ENCODE measurements around the gene CD19.
"Not testable (repeated sequence)": the region's sequence is repeated elsewhere in the genome, so short reads cannot be mapped to it uniquely, and the experiment has no call there.

Gene CD19

DNA sequence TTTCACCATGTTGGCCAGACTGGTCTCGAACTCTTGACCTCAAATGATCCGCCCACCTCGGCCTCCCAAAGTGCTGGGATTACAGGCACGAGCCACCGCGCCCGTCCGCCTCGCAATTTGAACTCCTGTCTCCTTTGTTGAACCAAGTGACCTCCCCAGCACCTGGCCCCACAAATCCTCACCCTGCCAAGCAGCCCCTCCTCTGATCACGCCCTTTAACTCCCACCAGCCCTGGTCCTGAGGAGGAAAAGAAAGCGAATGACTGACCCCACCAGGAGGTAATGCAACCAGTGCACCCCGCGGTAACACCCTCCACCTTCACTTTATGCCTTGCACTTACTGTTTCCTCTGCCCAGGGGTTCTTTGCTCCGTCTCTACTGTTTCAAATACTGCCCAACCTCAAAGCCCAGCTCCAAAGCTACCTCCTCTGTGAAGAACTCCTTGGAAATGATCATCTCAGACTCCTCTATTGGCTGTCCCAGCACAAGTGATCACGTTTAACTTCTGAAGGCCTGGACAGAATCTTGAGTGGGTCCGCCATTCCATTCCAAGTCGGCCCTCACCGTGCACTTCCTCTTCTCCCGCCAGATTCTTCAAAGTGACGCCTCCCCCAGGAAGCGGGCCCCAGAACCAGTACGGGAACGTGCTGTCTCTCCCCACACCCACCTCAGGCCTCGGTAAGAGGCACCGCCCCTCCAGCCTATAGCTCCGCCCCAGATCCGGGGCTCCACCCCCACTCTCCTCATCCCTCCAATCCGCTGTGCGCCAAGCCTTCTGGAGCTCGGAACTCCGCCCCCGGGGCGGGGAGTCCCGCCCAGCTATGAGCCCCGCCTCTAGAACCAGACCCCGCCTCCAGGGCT, 4.4 kb downstream of the CD19 start:
- DNase-seq: peak in 42 of 56 donors; percentile 0 to 70 (median 30)

DNA sequence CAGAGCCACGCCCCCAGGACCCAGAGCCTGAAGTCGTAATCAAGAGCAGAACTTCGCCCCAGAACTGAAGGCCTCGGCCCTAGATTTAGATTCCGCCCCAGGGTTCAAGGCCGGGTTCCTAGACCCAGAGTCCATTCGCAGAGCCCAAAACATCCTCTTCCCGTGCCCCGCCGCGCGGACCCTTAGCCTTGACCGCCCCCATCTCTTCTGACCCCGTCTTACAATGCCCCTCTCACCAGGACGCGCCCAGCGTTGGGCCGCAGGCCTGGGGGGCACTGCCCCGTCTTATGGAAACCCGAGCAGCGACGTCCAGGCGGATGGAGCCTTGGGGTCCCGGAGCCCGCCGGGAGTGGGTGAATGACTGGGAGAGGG, 5.0 kb downstream of the CD19 start:
- DNase-seq: no peak

DNA sequence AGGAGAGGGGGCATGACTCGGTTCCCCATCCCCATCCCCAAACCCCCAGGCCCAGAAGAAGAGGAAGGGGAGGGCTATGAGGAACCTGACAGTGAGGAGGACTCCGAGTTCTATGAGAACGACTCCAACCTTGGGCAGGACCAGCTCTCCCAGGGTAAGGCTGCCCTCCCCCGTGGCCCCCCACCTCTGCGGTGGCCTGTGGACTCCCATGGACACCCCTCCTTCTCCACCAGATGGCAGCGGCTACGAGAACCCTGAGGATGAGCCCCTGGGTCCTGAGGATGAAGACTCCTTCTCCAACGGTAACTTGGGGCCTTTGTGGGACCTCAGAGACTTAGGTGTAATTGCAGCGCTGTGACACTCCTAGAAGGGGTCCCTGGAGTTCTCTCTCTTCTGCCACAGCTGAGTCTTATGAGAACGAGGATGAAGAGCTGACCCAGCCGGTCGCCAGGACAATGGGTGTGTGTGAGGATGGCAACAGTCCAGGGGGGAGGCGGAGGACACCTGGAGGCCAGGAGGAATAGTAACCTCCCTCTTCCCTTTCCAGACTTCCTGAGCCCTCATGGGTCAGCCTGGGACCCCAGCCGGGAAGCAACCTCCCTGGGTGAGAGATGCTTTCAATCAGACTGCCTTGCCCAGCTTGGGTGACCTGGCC, 5.6 kb downstream of the CD19 start:
- DNase-seq: no peak

DNA sequence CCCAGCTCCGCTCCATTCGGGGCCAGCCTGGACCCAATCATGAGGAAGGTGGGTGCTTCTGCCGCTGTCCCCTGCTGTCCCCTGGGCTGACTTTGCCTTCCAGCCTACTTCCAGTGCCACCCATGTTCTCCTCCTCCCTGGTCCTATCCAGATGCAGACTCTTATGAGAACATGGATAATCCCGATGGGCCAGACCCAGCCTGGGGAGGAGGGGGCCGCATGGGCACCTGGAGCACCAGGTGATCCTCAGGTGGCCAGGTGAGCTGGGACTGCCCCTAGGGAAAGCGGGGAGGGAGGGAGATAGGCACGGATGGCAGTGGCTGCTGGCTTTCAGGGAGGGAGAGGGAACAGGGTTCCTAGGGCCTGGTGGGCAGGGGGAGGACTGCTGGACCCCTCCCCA, 7.0 kb downstream of the CD19 start:
- no peak for DNase-seq

DNA sequence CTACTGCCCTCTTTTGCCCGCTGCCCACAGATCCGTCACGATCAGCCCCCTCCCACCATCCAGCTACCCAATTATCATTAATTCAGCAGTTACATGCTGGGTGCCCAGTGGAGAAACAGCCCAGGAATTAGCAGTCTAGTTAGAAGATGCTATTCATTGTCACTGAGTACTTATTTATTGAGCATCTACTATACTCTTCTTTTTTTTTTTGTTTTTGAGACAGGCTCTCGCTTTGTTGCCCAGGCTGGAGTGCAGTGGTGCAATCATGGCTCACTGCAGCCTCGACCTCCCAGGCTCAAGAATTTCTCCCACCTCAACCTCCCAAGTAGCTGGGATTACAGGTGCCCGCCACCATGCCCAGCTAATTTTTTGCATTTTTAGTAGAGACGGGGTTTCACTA, 8.1 kb downstream of the CD19 start:
- DNase-seq: not testable (repeated sequence)

DNA sequence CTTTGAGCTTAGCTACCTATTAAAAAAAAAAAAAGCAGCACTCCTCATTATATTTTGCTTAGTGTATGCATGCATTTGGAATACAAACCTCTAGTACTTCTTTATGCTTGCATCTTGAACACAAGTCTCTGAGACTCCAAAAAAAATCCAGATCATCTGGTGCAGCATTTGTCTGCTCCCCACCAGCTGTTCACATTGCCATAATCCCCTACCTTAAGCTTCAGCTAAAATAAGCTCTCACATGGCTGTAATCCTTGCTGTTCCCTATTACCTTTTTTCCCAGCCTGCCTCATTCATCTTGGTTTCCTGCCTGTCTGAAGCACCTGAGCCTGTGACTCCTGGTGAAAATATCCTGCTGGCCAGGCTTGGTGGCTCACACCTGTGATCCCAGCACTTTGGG, 11.5 kb downstream of the CD19 start:
- no peak for DNase-seq

DNA sequence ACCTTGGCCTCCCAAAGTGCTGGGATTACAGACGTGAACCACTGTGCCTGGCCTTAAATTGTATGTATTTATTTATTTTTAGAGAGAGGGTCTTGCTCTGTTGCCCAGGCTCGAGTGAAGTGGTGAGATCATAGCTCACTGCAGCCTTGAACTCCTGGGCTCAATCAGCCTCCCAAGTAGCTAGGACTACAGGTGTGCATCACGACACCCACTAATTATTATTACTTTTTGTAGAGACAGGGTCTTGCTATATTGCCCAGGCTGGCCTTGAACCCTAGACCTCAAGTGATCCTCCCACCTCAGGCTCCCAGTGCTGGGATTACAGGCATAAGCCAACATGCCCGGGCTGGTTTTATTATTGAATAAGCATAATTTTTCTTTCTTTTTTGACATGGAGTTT, 14.9 kb downstream of the CD19 start:
- DNase-seq: no peak

DNA sequence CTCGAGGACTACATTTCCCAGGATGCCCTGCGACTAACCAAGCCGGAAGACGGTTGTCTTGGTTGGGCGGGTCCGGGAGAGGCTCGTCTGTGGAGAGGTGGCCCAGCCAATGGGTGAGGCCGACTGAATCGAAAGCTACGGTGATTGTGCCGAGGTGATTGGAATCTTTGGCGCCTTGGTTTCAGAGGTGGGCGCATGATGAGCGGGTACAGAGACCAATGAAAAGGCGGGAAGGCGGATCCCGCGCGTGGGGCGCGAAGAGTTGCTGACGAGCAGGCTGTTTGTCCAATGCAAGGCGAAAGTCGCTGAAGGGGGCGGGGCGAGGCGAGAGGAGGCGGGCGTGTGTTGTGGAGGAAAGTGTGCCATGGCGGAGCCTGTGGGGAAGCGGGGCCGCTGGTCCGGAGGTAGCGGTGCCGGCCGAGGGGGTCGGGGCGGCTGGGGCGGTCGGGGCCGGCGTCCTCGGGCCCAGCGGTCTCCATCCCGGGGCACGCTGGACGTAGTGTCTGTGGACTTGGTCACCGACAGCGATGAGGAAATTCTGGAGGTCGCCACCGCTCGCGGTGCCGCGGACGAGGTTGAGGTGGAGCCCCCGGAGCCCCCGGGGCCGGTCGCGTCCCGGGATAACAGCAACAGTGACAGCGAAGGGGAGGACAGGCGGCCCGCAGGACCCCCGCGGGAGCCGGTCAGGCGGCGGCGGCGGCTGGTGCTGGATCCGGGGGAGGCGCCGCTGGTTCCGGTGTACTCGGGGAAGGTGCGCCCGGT, 19.1 kb downstream of the CD19 start, which contains the start of gene NFATC2IP:
TSS of gene NFATC2IP (plus strand) at position 290 of the 762 bp plus-strand sequence. CDS start at position 365, 75 bp downstream.
- peak; percentile 90 to 100 (median 100) for DNase-seq

DNA sequence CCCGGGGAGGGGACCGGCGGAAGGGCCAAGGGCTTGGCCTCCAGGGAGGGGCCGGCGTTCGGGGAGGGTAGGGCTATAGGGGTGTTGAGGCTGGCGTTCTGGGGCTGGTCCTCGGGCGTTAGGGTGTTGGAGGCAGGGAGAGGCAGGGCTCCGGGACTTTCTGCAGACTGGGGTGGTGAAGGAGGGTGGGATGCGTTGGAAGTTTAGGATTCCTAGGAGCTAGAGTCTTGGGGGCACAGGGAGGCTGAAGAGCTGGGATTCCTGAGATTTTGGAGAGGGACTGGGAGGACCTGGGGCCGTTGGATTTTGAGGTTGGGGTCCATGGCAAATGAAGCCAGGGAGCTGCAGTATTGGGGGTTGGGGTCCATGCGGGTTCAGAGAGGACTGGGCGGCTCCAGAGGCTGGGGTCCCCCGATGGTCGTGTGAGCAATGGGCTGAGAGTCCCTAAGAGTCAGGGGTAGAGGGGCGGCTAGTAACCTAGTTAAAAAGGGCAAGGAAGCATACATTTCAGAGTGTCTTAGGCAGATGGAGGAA, 19.7 kb downstream of the CD19 start:
- DNase-seq: peak in 4 of 56 donors; percentile 30 to 44 (median 35)

DNA sequence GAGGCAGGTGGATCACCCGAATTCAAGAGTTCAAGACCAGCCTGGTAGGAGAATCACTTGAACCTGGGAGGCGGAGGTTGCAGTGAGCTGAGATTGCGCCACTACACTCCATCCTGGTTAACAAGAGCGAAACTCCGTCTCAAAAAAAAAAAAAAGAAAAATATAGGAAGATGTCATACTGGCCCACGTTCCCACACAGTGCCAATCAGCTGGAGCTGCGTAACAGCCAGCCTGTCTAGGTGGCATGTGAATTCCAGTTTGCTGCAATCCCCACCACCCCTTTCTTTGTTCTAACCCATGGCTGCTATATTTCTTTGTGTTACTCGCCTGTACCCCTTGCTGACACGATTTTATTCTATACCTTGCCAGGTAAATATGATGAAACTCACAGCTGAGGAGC, 26.4 kb downstream of the CD19 start:
- no peak for DNase-seq

DNA sequence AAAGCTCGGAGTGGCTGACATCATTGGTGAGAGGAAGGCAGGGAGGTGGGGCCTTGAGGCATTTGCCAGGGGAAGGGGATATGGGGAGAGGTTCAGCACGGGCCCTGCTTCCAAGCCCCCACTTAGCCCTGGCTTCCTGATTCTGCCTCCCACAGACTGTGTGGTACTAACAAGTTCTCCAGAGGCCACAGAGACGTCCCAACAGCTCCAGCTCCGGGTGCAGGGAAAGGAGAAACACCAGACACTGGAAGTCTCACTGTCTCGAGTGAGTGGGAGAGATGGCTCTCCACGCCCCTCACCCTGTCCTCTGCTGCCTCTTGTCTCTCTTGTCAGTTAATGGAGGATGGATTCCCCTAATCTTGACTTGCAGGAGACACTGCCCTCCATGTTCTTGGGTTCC, 27.1 kb downstream of the CD19 start:
- DNase-seq: no peak

DNA sequence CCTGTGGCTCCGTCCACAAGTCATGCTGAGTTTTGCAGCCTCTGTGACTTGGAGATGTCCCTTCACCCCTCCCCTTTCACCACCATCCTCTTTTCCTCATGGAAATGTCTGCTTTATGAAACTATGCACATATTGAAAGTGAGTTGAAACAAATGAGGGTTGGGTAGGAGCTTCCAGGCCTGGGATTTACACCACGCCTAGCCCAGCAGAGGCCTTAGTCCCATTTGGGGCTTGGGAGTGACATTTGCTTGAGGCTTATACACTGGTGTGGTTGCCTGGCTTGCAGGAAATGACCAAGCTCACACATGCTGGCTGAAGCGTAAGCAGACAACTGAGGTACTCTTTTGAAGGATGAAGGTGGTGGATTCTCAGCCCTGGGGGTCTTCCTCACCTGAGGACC, 32.3 kb downstream of the CD19 start:
- DNase-seq: no peak

DNA sequence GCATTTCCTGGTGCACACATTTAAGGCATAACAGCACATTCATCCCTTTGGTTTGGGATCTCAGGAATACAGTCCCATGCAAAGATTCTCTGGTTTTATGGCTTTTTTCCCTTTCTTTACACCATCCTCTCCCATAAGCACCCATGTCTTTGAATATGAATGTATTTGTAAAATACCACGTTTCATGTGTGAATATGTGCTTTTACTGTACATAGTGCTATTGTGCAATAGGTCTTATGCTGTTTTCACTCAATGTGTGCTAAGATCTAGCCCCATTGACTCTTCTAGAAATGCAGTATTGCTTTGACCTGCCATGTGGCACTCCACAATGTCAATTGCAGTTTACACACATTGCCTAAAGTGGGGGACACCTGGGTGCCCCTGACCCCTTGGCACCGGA, 32.7 kb downstream of the CD19 start:
- DNase-seq: no peak

DNA sequence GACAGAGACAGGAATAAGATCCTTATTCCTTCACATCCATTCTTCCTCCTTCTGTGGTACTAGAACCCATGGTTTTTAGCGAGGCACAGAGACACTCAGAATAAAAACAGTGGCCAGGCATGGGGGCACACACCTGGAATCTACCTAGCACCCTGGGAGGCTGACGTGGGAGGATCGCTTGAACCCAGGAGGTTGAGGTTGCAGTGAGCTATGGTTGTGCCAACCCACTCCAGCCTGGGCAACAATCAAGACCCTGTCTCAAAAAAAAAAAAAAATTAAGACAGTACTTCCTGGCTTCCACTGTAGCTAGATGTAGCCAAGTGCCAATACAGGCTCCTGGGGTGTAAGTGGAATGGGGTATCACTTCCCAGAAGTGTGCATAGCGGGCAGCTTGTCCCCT, 35.4 kb downstream of the CD19 start:
- no peak for DNase-seq

DNA sequence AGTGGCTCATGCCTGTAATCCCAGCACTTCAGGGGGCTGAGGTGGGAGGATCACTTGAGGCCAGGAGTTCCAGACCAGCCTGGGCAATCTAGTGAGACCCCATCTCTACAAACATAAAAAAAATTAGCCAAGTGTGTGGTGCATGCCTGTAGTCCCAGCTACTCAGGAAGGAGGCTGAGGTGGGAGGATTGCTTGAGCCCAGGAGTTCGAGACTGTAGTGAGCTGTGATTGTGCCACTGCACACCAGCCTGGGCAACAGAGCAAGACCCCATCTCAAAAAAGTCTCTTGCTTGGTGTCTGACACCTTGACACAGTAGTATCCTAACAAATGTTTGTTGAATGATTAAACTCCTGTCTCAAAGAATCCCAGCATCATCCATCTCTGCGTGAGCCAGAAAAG, 37.9 kb downstream of the CD19 start:
- DNase-seq: not testable (repeated sequence)

DNA sequence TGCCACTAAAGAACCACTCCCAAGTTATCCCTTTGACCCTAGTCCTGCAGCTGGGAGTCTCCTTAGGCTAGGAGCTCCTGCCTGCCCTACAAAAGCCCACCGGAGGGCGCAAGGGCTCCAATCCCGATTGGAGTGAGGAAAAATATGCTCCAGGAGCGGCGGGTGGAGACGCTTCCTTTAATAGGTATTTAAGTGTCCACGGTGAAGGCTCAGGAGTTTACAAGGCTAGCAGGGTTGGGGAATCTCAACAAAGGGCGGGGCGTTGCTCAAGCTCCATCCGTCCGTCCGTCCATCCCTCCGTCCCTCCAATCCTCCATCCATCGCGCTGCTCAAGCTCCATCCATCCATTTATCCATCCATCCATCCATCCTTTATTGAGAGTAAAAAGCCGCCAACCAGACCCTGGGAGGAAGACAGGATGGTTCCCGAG, 42.3 kb downstream of the CD19 start:
- DNase-seq: peak in 44 of 56 donors; percentile 10 to 71 (median 46)

DNA sequence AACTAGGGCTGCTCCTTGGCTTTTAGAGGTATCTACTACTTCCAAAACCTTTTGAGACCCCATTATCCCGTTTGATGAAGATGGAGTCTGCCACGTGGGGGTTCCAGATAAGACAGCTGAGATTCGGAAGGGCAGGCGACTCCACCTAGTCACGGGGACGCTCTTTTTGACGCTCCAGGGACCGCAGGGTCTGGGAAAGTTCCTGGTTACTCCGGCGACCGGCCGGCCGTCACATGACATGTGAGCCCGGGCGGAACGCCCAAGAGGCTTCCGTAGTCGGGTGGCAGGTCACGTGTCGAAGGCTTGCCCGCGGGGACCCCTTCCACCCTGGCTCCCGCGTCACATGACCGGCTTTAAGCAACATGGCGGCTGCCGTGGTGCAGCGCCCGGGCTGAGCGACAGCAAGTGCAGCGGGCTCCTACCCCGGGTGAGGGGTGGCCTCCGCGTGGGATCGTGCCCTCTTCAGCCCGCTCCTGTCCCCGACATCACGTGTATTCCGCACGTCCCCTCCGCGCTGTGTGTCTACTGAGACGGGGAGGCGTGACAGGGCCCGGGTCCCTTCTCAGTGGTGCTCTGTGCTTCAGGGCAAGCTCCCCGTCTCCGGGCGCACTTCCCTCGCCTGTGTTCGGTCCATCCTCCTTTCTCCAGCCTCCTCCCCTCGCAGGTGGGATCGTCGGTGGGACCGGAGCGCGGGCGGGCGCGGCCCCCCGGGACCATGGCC, 42.8 kb downstream of the CD19 start, which contains the start of gene SPNS1:
TSS of gene SPNS1 (plus strand) at position 342 of the 721 bp plus-strand sequence. CDS start at position 716, 374 bp downstream.
- DNase-seq: peak; percentile 77 to 100 (median 96)

DNA sequence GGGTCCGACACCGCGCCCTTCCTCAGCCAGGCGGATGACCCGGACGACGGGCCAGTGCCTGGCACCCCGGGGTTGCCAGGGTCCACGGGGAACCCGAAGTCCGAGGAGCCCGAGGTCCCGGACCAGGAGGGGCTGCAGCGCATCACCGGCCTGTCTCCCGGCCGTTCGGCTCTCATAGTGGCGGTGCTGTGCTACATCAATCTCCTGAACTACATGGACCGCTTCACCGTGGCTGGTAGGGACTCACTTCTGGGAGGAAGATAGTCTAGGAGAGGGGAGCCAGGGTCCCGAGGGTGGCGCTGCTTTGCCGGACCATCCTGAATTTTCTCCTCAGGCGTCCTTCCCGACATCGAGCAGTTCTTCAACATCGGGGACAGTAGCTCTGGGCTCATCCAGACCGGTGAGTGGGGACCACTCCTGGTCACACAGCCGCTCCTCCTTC, 43.4 kb downstream of the CD19 start:
- peak in 4 of 56 donors; percentile 14 to 31 (median 23) for DNase-seq

DNA sequence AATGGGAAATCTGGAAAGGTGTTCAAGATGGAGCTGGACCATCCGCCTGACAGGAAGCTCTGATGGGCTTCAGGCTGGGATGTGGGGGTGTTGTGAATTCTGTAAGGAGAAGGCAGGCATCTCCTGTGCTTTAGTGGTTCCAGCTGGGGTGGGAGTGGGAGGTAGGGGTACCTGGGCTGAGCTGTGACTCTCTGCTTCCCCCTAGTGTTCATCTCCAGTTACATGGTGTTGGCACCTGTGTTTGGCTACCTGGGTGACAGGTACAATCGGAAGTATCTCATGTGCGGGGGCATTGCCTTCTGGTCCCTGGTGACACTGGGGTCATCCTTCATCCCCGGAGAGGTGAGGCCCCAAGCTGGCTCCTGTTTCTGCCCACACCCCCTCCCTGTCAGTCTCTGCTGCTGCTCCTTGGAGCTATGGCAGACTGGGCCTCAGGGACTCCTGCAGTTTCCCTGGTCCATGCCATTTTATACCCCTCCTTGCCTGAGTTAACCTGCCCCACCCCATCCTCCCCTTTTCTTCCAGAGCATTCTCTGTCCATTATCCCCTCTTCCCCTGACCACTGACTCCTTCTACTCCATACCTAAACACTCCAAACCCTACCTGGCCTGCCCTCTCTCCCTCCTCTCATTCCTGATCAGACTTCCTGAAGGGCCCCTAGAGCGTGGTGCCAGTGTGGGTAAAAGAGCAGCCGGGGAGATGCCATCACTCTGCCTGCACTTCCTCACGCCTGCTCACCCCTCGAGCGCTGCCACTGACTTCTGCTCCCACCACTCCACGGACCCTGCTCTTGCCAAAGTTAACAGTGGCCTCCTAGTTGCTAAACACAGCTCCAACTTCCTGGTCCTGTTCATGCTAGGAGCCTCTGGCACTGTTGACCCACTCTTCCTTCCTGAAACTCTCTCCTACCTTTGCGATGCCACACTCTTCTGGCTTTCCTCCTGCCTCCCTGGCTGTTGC, 46.2 kb downstream of the CD19 start:
- DNase-seq: no peak

Data from amygdala (tissue), 56 donors.